Stimulated activated naive CD8-positive, alpha-beta T cell treated with anti-CD3 and anti-CD28 coated beads, Interleukin-15, Interleukin-2, amounts not matched to agents 100 ng/mL and 50 ng/mL, for 24 hours (primary cell): ENCODE data around the gene VIPR2.
"Not testable (repeated sequence)": the region's sequence is repeated elsewhere in the genome, so short reads cannot be mapped to it uniquely, and the experiment has no call there.

Experiments used
- H3K27ac Mint-ChIP-seq: one replicate; pipeline ENCODE4 v1.8.0; 2021; ENCODE audit warnings: mild to moderate bottlenecking, mixed read lengths
- H3K27me3 Mint-ChIP-seq: one replicate; pipeline ENCODE4 v1.8.0; 2021; ENCODE audit warnings: mixed read lengths
- H3K36me3 Mint-ChIP-seq: one replicate; pipeline ENCODE4 v1.8.0; 2021; ENCODE audit warnings: low read depth, mixed read lengths
- H3K4me1 Mint-ChIP-seq: one replicate; pipeline ENCODE4 v1.8.0; 2021; ENCODE audit warnings: low read depth, mixed read lengths
- H3K4me3 Mint-ChIP-seq: one replicate; pipeline ENCODE4 v1.8.0; 2021; ENCODE audit warnings: mild to moderate bottlenecking, mixed read lengths
- H3K9me3 Mint-ChIP-seq: one replicate; pipeline ENCODE4 v1.8.0; 2021; ENCODE audit warnings: mixed read lengths

Gene VIPR2

DNA sequence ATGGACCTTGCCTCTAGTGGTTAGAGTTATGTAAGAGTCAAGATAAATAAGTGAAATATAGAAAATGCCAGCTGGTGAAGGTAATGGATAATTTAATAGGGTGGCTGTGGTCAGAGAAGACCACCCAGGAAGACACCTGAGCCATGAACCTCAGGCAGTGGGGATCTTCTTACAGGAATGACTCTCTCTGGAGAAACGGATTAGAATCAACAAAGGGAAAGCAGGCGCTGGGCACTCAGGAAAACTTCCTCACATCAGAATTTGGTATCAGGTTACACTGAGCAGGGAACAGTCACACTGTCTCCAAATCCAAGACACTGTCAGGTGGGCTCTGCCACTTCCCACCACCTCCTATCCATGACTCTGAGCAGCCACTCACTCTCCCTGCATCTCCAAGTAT is 155.7 kb downstream of the VIPR2 start:
- Mint-ChIP-seq H3K9me3 (peaks cover 8% of the 10 kb centered on the region), H3K4me3 (no peak overlapping the region), H3K36me3 (peaks cover 6% of the 10 kb centered on the region), H3K4me1 (peaks cover 9% of the 10 kb centered on the region), H3K27ac (no peak overlapping the region), H3K27me3 (peaks cover 35% of the 10 kb centered on the region)

DNA sequence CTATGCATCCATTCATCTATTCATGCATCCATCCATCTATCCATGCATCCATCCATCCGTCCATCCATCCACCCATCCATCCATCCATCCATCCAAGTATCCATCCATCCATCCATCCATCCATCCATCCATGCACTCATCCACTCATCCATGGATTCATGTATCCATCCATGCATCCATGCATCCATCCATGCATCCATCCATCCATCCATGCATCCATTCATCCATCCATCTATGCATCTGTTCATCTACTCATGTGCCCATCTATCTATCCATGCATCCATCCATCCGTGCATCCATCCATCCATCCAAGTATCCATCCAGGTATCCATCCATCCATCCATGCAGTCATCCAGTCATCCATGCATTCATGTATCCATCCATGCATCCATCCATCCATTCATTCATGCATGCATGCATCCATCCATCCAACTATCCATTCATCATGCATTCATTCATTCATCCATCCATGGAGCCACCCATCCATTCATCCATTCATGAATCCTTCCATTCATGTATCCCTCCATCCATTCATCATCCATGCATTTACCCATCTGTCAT is 156.3 kb downstream of the VIPR2 start:
- Mint-ChIP-seq H3K27me3 (peaks cover 29% of the 10 kb centered on the region), H3K27ac (no peak overlapping the region), H3K9me3 (peaks cover 8% of the 10 kb centered on the region), H3K4me1 (peaks cover 9% of the 10 kb centered on the region), H3K4me3 (no peak overlapping the region), H3K36me3 (peaks cover 6% of the 10 kb centered on the region)

DNA sequence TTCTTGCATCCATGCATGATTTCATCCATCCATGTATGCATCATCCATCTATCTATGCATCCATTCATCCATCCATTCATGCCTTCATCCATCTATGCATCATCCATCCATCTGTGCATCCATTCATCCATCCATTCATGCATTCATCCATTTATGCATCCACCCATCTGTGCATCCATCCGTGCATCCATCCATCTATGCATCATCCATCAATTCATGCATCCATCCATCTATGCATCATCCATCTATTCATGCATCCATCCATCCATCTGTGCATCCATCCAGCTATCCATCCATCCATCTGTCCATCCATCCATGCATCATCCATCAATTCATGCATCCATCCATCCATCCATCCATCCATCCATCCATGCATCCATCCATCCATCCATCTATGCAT is 157.0 kb downstream of the VIPR2 start:
- peaks cover 6% of the 10 kb centered on the region for H3K36me3 Mint-ChIP-seq
- H3K9me3 Mint-ChIP-seq = peaks cover 8% of the 10 kb centered on the region
- no peak overlapping the region for H3K27ac Mint-ChIP-seq
- H3K4me3 Mint-ChIP-seq = no peak overlapping the region
- peaks cover 9% of the 10 kb centered on the region for H3K4me1 Mint-ChIP-seq
- H3K27me3 Mint-ChIP-seq = peaks cover 22% of the 10 kb centered on the region

DNA sequence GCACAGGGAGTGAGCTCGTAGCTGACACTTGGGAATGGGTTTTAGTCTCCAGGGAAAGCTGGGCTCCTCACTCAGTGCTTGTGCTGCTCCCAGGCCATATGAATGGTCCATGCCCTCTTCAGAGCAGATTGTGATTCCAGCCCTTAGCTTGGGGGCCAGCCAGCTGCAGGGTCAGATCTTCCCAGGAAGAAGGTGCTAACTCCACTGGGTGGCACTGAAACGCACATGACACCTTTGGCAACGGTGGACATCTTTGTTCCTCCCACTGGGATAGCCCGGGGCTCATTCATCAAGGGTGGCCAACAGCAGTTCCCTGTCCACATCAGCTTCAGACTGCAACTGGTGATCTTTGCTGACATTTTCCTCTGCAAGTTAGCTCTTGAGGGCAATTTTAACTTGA is 159.1 kb downstream of the VIPR2 start:
- H3K27me3 Mint-ChIP-seq = peaks cover 6% of the 10 kb centered on the region
- no peaks in the 10 kb centered on the region for H3K4me1 Mint-ChIP-seq
- H3K9me3 Mint-ChIP-seq = peaks cover 14% of the 10 kb centered on the region
- no peak overlapping the region for H3K27ac Mint-ChIP-seq
- H3K4me3 Mint-ChIP-seq = no peak overlapping the region
- H3K36me3 Mint-ChIP-seq = peaks cover 6% of the 10 kb centered on the region

DNA sequence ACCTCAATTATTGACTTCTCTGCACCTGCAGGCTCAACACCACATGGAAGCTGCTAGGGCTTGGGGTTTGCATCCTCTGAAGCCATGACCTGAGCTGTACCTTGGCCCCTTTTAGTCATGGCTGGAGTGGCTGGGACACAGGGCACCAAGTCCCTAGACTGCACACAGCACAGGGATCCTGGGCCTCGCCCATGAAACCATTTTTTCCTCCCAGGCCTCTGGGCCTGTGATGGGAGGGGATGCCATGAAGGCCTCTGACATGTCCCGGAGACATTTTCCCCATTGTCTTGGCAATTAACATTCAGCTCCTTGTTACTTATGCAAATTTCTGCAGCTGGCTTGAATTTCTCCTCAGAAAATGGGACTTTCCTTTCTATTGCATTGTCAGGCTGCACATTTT is 160.7 kb downstream of the VIPR2 start:
- peaks cover 14% of the 10 kb centered on the region for H3K9me3 Mint-ChIP-seq
- H3K36me3 Mint-ChIP-seq, H3K4me1 Mint-ChIP-seq, H3K27ac Mint-ChIP-seq, H3K27me3 Mint-ChIP-seq, H3K4me3 Mint-ChIP-seq: not testable (repeated sequence)

DNA sequence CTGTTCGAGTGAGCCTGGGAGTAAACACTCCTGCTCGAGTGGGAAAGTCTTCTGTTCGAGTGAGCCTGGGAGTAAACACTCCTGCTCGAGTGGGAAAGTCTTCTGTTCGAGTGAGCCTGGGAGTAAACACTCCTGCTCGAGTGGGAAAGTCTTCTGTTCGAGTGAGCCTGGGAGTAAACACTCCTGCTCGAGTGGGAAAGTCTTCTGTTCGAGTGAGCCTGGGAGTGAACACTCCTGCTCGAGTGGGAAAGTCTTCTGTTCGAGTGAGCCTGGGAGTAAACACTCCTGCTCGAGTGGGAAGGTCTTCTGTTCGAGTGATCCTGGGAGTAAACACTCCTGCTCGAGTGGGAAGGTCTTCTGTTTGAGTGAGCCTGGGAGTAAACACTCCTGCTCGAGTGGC is 162.6 kb downstream of the VIPR2 start:
- H3K4me3 Mint-ChIP-seq, H3K27me3 Mint-ChIP-seq, H3K36me3 Mint-ChIP-seq, H3K4me1 Mint-ChIP-seq, H3K27ac Mint-ChIP-seq: not testable (repeated sequence)
- H3K9me3 Mint-ChIP-seq = peaks cover 14% of the 10 kb centered on the region

DNA sequence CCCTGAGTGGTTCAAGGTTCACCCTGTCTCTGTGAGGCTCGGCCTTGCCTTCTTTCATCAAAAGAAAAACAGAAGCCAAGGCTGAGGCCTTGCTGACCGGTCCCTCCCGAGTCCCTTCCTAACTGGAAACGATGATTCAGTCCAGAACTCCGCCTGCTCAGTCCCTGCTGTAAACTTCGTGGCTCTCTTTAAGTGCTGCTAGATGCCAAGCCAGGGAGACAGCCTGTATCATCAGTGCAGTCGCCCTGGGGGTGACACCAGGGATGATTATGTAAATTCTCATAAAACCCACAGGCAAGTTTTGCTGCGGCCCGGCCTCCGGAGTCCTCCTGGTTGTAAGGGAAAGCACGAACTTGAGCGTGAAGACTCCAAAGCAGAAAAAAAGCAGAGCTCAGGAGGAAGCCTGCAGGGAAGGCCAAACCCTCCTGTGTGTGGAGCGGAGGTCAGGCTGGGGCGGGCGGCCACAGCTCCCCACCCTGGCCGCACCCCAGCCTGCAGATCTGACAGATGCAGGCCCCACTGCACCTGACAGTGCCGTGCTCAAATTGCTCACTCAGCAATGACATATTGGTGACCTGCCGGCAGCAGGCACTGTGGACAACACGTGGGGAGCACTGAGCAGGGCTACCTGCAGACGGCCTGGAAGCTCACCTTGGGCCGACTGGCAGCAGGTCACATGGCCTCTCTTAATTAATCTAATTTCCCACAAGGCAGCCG is 164.9 kb downstream of the VIPR2 start:
- Mint-ChIP-seq H3K27me3 (no peaks in the 10 kb centered on the region), H3K4me1 (peaks cover 22% of the 10 kb centered on the region), H3K27ac (no peak overlapping the region), H3K36me3 (peaks cover 6% of the 10 kb centered on the region), H3K4me3 (no peak overlapping the region), H3K9me3 (peaks cover 13% of the 10 kb centered on the region)

DNA sequence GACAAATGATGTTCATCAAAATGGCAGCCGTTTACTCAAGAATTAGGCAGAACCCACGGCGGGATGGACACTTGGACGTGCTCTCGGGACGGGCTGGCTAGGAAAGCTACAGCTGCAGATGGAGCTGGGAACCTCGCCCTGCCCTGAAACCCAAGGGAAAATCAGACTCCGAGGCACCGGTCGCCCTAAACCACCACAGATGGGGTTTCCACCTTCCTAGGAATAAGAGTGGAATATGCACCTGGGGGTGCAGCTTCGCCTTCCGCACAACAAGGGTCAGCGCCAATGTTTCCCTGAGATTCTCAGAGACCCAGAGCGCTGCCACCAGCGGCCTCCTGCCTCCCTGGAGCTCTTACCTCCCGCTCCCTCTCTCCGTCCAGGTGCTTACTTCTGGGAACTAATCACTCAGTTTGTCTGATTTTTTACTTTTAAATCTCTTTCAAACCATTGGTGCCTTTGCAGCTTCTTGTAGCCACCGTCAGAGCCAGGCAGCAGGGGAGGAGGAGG is 165.6 kb downstream of the VIPR2 start:
- peaks cover 6% of the 10 kb centered on the region for H3K9me3 Mint-ChIP-seq
- H3K27me3 Mint-ChIP-seq = no peaks in the 10 kb centered on the region
- no peaks in the 10 kb centered on the region for H3K36me3 Mint-ChIP-seq
- H3K4me1 Mint-ChIP-seq = peaks cover 23% of the 10 kb centered on the region
- no peak overlapping the region for H3K4me3 Mint-ChIP-seq
- H3K27ac Mint-ChIP-seq = no peak overlapping the region
